ENCODE measurements around the gene FRY.

Gene FRY

GRCh38 chr13:32311188-32311897 is 279.8 kb downstream of the FRY start:
- no peak for DNase-seq (ENCODE audit: low spot score)

- DNase-seq (ENCODE audit: low spot score) = peak; percentile 78
These were observed 283.0 kb downstream of the FRY start for GRCh38 chr13:32314271-32315237.

DNA sequence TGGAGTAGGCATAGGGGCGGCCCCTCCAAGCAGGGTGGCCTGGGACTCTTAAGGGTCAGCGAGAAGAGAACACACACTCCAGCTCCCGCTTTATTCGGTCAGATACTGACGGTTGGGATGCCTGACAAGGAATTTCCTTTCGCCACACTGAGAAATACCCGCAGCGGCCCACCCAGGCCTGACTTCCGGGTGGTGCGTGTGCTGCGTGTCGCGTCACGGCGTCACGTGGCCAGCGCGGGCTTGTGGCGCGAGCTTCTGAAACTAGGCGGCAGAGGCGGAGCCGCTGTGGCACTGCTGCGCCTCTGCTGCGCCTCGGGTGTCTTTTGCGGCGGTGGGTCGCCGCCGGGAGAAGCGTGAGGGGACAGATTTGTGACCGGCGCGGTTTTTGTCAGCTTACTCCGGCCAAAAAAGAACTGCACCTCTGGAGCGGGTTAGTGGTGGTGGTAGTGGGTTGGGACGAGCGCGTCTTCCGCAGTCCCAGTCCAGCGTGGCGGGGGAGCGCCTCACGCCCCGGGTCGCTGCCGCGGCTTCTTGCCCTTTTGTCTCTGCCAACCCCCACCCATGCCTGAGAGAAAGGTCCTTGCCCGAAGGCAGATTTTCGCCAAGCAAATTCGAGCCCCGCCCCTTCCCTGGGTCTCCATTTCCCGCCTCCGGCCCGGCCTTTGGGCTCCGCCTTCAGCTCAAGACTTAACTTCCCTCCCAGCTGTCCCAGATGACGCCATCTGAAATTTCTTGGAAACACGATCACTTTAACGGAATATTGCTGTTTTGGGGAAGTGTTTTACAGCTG is 283.9 kb downstream of the FRY start, which contains the start of the genes BRCA2 and ZAR1L:
Gene BRCA2 (plus strand): TSS at position 271 of the 790 bp plus-strand sequence. CDS start 953 bp downstream, outside the sequence.
Gene ZAR1L (minus strand): TSS at position 126 of the 790 bp plus-strand sequence. CDS start 3,438 bp downstream, outside the sequence.
- DNase-seq (ENCODE audit: low spot score) = peak; percentile 84

- no peak for DNase-seq (ENCODE audit: low spot score)
These were observed 284.4 kb downstream of the FRY start for GRCh38 chr13:32316028-32316339.

DNA sequence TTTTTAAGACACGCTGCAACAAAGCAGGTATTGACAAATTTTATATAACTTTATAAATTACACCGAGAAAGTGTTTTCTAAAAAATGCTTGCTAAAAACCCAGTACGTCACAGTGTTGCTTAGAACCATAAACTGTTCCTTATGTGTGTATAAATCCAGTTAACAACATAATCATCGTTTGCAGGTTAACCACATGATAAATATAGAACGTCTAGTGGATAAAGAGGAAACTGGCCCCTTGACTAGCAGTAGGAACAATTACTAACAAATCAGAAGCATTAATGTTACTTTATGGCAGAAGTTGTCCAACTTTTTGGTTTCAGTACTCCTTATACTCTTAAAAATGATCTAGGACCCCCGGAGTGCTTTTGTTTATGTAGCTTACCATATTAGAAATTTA is 284.9 kb downstream of the FRY start:
- DNase-seq (ENCODE audit: low spot score) = no peak

GRCh38 chr13:32317716-32318465 is 286.3 kb downstream of the FRY start:
- DNase-seq (ENCODE audit: low spot score) = no peak

DNA sequence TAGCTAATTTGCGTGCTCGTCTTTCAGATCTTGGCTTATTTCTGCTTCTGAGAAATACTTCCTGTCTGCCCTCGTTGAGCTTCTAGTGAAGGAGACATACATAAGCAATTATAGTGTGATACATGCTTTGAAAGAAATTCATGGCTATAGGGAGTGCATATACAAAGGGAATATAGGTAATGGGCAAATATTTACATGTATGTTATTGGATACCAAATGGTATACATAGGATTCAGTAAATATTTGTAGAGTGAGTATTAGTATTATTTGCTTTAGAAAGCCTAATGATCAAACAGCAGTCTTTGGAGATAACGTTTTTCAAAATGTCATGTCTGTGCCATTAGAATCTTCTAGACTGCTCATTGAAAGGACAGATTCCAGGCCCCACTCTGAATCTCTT is 289.0 kb downstream of the FRY start:
- DNase-seq (ENCODE audit: low spot score) = no peak

DNA sequence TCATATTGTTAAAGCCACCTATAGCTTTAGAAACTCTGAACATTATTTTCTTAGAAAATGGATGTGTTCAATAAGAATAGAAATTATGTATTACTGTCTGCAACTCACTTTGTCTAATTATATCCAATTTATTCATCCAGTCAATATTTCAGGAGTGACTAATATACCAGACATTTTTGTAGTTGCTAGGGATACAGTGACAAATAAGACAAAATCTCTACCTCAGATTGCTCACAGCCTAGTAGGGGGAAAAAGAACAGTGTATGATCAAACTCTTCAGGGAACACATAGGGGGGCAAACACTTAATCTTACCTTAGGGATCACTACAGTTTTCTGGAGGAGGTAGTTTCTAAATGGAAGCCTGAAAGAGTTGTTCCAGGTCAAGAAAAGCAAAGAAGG is 292.3 kb downstream of the FRY start:
- DNase-seq (ENCODE audit: low spot score) = no peak

- DNase-seq (ENCODE audit: low spot score) = no peak
These were observed 298.9 kb downstream of the FRY start for GRCh38 chr13:32330441-32330840.

GRCh38 chr13:32334671-32335070 is 303.1 kb downstream of the FRY start:
- no peak for DNase-seq (ENCODE audit: low spot score)

- DNase-seq (ENCODE audit: low spot score) = no peak
These were observed 309.3 kb downstream of the FRY start for GRCh38 chr13:32340914-32341313.

GRCh38 chr13:32347651-32348050 is 316.1 kb downstream of the FRY start:
- DNase-seq (ENCODE audit: low spot score) = no peak

Measured in CD4-positive, alpha-beta T cell treated with Interleukin-2 at 100 ng/mL for 4 hours (primary cell).